Bronchial epithelial cell (primary cell): Measurements from ENCODE around the gene TCERG1L. TPM values are rescaled to one million over a fixed set of nuclear protein-coding genes. Genes with fewer than 3 reads are reported as not detected.

Source experiments
- DNase-seq: peaks from one replicate; pipeline ENCODE4 v3.0.0-alpha.2; 2010; ENCODE audit warnings: low read depth
- FAIRE-seq: peaks from 2 replicates; lab custom pipeline; 2011; peaks lifted over from hg19 to GRCh38; lab: Jason Lieb, UNC
- H3K27me3 ChIP-seq: 2 replicates; pipeline ENCODE4 v1.5.1; 2011; ENCODE audit warnings: low read length; ENCODE audit not compliant: control insufficient read depth, insufficient read depth
- H3K36me3 ChIP-seq: 2 replicates; pipeline ENCODE4 v1.5.1; 2011; ENCODE audit warnings: low read length; ENCODE audit not compliant: control insufficient read depth, insufficient read depth
- H3K4me3 ChIP-seq: 2 replicates; pipeline ENCODE4 v1.5.1; 2011; ENCODE audit warnings: mild to moderate bottlenecking, low read depth, low read length, control low read depth
- total RNA-seq: library from RNA; depleted of rRNA; stranded (reverse); fragments of >200 nt; gene quantifications from 2 replicates; pipeline ENCODE4 v1.2.1, GENCODE V29; 2014
- TF ChIP-seq, protein P1 (sequence below): IDR thresholded peaks from 2 replicates; pipeline ENCODE4 v1.5.1; 2011; ENCODE audit warnings: mild to moderate bottlenecking, moderate library complexity, low read length, control low read depth, inconsistent platforms; ENCODE audit not compliant: insufficient read depth, severe bottlenecking

Gene TCERG1L
- total RNA-seq, 1 donor from 2014 or later = not detected

DNA sequence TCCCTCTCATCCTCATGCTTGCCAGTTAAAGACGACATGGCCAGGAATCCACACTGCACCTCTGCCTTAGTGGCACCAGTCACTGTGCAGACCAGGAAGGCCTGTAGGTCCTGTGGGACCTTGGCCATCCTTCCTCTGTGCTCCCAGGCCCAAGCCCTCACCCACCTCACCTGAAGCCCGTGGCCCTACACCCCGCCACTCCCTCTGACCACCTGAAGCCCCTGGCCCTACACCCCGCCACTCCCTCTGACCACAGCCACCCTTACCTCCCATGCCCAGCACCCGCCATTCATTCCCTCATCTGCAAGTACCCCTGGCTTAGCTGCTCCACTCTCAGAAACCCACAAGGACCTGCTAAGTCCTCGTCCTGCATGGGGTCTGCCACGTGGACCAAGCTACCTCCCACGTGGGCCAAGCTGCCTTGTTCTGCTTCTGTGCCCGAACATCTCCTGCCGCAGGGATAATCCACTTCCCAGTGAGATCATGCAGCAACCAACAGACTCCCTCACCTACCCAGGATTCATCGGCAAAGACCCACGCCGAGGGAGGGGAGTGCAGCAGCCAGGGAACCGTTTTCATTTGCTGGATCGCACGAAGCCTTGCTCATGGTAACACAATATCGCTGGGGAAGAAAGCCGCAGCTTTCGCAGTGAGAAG, 151.2 kb downstream of the TCERG1L start:
- no peaks in the 10 kb centered on the region for H3K36me3 ChIP-seq
- TF ChIP-seq, protein P1, sequence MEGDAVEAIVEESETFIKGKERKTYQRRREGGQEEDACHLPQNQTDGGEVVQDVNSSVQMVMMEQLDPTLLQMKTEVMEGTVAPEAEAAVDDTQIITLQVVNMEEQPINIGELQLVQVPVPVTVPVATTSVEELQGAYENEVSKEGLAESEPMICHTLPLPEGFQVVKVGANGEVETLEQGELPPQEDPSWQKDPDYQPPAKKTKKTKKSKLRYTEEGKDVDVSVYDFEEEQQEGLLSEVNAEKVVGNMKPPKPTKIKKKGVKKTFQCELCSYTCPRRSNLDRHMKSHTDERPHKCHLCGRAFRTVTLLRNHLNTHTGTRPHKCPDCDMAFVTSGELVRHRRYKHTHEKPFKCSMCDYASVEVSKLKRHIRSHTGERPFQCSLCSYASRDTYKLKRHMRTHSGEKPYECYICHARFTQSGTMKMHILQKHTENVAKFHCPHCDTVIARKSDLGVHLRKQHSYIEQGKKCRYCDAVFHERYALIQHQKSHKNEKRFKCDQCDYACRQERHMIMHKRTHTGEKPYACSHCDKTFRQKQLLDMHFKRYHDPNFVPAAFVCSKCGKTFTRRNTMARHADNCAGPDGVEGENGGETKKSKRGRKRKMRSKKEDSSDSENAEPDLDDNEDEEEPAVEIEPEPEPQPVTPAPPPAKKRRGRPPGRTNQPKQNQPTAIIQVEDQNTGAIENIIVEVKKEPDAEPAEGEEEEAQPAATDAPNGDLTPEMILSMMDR = no peak
- FAIRE-seq (no peak), DNase-seq (no peak)
- H3K4me3 ChIP-seq = no peak overlapping the region
- H3K27me3 ChIP-seq = no peaks in the 10 kb centered on the region

DNA sequence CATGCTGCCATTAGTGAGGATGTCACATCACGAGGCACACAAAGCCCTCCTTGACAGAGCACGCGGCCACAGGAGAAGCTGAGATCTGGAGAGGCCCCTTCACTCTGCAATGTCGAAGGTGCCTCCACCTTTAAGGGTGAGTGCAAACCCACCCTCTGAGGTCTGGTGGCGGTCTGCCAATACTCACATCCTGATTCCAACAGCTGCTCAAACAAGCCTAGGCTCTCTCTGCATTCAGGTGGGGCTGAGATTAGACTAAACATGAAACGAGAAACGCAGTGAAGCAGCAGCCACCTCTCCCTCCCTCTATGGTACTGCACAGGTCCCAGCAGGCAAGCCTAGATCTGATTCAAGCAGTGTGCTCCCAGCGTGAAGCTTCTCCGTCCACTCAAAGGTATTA, 151.8 kb downstream of the TCERG1L start:
- FAIRE-seq (no peak), DNase-seq (no peak)
- Histone ChIP-seq H3K27me3 (no peaks in the 10 kb centered on the region), H3K36me3 (no peaks in the 10 kb centered on the region), H3K4me3 (no peak overlapping the region)
- TF ChIP-seq, protein P1 = no peak

DNA sequence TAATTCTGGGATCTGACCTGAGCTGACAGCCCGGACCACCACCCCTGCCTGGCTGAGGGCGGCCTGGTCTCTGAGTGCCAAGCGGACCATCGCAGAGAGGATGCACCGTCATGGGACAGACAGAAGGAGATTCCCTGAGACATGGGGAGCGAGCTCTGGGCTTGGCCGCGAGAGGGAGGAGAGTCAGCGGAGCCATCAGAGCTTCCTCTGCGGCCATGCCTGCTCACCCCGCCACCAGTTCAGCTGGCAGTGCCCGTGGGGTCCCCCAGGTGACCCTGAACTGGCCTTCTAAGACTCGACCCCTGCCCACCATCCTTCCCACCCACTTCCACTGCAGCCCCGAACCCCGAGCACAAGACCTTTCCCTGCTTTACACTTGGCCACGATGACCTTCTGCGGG, 152.8 kb downstream of the TCERG1L start:
- TF ChIP-seq, protein P1 = no peak
- no peak for FAIRE-seq
- Histone ChIP-seq H3K36me3 (no peaks in the 10 kb centered on the region), H3K27me3 (no peaks in the 10 kb centered on the region), H3K4me3 (no peak overlapping the region)
- DNase-seq = no peak

DNA sequence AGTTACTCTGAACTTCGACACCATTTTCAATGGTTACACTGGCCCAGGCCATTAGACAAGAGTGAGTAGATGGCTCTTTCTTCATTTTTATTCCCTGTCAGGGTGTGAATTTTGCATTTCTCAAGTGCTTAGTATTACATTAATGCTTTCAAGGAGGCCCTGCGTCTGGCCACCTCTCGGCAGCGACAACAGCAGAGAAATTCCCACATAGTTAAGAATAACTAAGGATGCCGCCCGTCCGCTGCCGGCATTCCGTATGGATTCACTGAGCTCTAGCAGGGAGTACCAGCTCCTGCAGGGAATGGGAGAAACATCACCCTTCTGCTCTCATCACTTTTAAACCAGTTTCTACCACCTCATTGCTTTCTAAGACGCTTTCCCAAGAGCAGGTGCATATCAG, 153.6 kb downstream of the TCERG1L start:
- TF ChIP-seq, protein P1 = no peak
- Histone ChIP-seq H3K36me3 (no peaks in the 10 kb centered on the region), H3K4me3 (no peak overlapping the region), H3K27me3 (no peaks in the 10 kb centered on the region)
- FAIRE-seq (no peak), DNase-seq (no peak)

DNA sequence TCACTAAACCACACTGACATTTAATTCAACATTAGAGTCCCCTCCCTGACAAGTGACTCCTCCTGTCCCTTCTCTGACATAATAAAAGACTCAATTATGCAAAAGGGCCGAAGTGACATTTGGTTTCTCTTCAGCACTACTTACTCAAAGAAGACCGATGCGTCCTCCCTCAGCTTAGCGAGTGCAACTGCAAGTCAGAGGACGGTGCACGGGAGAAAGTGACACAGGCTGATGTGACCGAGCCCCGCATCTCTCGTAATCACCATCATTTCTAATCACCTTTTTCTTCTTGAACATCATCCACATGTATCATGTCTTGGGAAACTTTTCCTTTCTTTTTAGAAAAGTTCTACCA, 155.7 kb downstream of the TCERG1L start:
- FAIRE-seq = no peak
- no peak for DNase-seq
- H3K27me3 ChIP-seq = no peaks in the 10 kb centered on the region
- no peaks in the 10 kb centered on the region for H3K36me3 ChIP-seq
- TF ChIP-seq, protein P1 = no peak
- H3K4me3 ChIP-seq = no peak overlapping the region

DNA sequence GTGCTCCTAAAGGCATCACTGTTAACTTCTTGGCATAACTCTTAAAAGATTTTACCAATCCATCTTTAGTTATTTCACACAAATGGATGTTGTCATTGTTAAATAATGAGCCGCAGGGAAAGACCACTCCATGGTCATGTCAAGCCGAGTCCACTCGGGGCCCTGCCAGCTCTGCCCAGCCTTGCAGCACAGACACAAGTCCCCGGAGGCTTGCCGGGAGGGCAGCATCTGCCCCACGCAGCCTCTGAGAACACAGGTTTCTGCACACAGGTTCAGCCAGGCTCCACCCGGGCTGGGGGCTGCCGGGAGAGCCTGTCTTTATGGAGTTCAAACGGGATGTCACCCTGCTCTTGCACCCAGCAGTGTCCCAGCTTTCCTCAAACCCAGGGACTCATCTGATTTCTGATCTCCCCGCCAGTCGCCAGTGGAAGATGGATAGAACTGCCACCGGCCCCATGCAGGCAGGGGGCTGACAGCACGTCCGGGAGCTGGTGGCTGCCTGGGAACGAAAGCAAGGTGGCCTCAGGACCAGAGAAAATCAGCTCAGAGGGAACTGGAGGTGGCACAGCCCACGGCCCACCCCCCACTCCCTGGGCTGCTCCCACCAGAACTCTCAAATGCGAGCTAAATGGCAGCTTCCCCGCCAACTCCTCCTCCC, 156.2 kb downstream of the TCERG1L start:
- Histone ChIP-seq H3K36me3 (no peaks in the 10 kb centered on the region), H3K4me3 (no peak overlapping the region), H3K27me3 (no peaks in the 10 kb centered on the region)
- TF ChIP-seq, protein P1 = no peak
- DNase-seq (no peak), FAIRE-seq (no peak)
